Occipital lobe (tissue), 2 donors: Measurements from ENCODE around the gene PTPDC1. TPM values are rescaled to one million over a fixed set of nuclear protein-coding genes. Genes with fewer than 3 reads are reported as not detected.

Experiments
- DNase-seq: peaks from one replicate; lab custom pipeline; 2025; lab: John Stamatoyannopoulos, UW
- total RNA-seq: library from RNA; depleted of rRNA; stranded (reverse); fragments of >200 nt; gene quantifications from one replicate; pipeline ENCODE4 v1.2.3, GENCODE V29; 2014

PTPDC1 gene
- total RNA-seq, 1 donor from 2014 or later = 20.0 TPM

DNA sequence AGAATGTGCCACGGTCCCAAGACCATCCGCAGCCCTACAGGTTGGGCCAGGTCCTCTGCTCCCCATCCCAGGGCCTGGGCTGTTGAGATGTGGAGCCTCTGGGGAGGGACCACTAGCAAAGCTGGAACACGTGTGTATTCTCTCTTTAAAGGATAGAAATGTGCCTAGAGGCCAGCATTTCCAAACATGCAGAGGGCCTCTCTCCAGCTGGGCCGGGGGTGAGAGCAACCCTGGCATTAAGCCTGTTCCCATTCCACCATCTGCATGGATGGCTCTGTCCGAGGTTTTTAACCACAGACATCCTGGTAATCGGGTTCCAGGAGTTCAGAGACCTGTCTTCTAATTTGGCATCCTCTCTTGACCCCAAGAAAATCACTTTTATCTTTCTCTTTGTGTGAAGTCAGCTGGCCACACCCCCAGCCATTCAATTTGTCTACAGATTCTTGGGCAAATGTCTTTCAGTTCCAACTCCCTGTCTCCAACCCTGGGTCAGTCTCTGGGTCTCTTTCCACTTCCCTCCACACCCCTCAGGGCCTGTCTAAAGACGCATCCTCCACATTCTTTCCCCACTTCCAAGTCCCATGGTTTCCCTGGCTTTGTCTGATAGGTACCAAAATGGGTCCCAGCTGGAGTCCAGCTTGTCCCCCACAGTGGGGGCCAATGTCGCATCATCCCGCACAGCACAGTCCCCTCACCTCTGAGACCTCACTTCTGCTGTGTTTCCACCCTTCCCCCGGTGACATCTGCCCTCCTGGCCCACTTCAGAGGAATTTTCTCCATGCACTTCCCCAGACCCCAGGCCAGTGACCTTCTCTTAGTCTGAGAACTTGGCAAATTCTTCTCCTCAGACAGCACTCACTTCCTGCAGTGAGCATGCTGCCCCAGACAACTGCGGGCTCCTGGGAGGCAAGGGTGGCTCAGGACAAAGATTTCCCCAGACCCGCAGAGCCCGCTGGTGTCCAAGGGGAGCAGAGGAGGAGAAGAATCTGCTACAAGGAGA is 56.8 kb downstream of the PTPDC1 start:
- no peak for DNase-seq

- DNase-seq = no peak
Observed at GRCh38 chr9:94142353-94142752, 58.1 kb downstream of the PTPDC1 start.

GRCh38 chr9:94144394-94144793 is 60.1 kb downstream of the PTPDC1 start:
- no peak for DNase-seq

- DNase-seq = no peak
Observed at GRCh38 chr9:94145640-94146039, 61.4 kb downstream of the PTPDC1 start.

GRCh38 chr9:94147776-94148175 is 63.5 kb downstream of the PTPDC1 start:
- DNase-seq = no peak

DNA sequence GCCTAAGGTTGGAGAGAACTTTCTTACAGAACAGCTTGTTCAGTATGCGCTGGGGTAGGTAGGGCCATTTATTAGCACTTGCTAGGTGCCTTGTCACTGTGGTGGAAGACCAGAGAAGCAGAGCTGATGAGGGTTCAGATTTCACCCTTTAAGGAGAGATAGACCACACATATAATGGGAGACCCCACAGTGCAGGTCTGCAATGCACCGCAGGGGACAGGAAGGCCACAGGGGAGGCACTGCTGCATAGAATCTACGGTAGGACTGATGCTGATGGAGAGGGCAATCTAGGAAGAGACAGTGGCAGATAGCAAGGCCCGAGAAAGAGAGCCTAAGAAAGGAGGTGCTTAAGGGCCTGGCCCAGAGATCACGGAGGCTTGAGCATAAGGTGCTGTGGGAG is 64.2 kb downstream of the PTPDC1 start:
- no peak for DNase-seq

DNA sequence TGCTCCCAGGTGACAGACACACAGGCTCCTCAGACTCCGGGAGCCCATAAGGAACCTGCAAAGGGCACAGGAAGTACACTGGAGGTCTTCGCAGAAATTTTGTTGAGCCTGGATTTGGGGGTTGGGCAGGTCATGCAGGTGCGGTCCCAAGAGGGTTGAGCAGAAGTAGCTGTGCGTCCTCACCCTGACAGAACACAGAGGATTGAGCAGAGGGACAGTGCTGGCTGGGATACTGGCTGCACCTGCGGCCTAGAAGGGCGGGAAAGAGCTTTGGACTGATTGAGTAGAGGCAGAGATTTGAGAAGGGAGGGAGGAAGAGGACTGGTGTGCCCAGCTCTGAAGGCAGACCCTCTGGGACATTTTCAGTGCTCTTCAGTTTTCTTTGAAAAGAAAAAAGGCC is 65.4 kb downstream of the PTPDC1 start:
- DNase-seq = no peak

- no peak for DNase-seq
Observed at GRCh38 chr9:94150279-94150828, 66.1 kb downstream of the PTPDC1 start.

- DNase-seq = no peak
Observed at GRCh38 chr9:94150890-94151650, 66.8 kb downstream of the PTPDC1 start.

- no peak for DNase-seq
Observed at GRCh38 chr9:94153905-94154304, 69.6 kb downstream of the PTPDC1 start.

- DNase-seq = no peak
Observed at GRCh38 chr9:94156348-94157049, 72.2 kb downstream of the PTPDC1 start.

DNA sequence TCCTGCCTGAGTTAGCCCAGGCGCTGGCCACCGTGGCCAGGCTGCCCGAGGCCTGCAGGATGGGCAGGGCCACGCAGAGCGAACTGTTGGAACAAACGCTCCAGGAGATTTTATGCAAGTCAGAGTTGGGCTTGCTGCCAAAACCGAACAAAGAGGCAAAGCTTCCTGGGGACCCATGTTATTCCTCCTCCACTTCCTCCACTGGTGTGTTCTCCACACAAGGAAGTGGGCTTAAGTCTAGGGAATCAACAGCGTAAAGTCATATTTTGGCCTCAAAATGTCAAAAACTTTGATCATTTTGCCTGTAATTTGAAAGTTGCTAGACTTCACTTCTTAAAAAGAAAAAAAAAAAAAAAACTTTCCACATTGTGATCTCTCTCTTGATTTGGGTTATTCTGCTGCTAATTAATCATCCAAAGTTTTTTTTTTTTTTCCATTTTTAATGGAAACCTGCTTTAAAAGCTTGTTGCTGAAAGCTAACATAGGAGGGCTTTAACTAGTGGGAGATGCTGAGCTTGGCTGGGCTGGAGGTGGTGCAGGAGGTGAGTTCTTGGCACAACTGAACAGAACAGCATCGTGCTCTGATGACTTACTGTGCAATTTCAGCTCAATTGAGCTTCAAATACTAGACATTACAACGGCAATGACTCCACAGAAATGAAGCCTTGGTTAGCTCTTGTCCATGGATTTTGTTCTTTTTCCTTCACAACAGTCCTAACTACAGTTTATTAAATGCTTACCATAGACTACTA is 73.0 kb downstream of the PTPDC1 start:
- DNase-seq = no peak

Other genes with a start within 250 kb of the PTPDC1 start
- not detected for gene BARX1, start 129.1 kb upstream of the PTPDC1 start, total RNA-seq
- gene ZNF169, start 174.8 kb downstream of the PTPDC1 start, total RNA-seq = 10.0 TPM
- gene NUTM2F, start 244.2 kb downstream of the PTPDC1 start, total RNA-seq = not detected